ENCODE results near the gene GNPTG. TPM values are rescaled to one million over a fixed set of nuclear protein-coding genes. Genes with fewer than 3 reads are reported as not detected.

The GNPTG gene
- total and polyA plus RNA-seq, 2 donors (not counting 3 experiments of a cell fraction or from before 2014, with no cell fraction given): 51.6 to 109 TPM

GRCh38 chr16:1393613-1394176, 42.0 kb downstream of the GNPTG start:
- Histone ChIP-seq H3K4me1 (ENCODE audit: control insufficient read depth, extremely low read depth, insufficient read depth, low read length) (no peaks in the 10 kb centered on the region), H3K79me2 (ENCODE audit: control insufficient read depth, insufficient read depth, low read length) (no peaks in the 10 kb centered on the region), H3K9me3 (replicated peaks; ENCODE audit: control insufficient read depth, insufficient read depth, low read length) (no peaks in the 10 kb centered on the region), H3K27me3 (ENCODE audit: control insufficient read depth in 2 of 2, insufficient read depth in 2 of 2, low read length in 2 of 2) (no peaks in the 10 kb centered on the region), H3K27ac (ENCODE audit: insufficient read depth, low read depth, low read length) (no peak overlapping the region), H3K4me3 (replicated peaks in 1 of 3; ENCODE audit: insufficient read depth in 1 of 3, low read depth in 1 of 3, low read length in 3 of 3) (no peak overlapping the region), H2AFZ (ENCODE audit: low read depth, low read length) (no peak overlapping the region), H3K9me1 (replicated peaks; ENCODE audit: control insufficient read depth, extremely low read depth, insufficient read depth, low read length) (no peaks in the 10 kb centered on the region), H3K36me3 (ENCODE audit: control insufficient read depth in 2 of 2, extremely low read depth in 1 of 2, insufficient read depth in 2 of 2, low read length in 2 of 2) (peaks cover 0 to 25% of the 10 kb centered on the region in 2 experiments), H4K20me1 (replicated peaks; ENCODE audit: control insufficient read depth, extremely low read depth, insufficient read depth, low read length) (no peaks in the 10 kb centered on the region), H3K4me2 (ENCODE audit: insufficient read depth, low read length) (no peak overlapping the region), H3K9ac (replicated peaks; ENCODE audit: extremely low read depth, insufficient read depth, low read length) (no peak overlapping the region)
- POLR2A ChIA-PET: no interaction called here
- CTCF ChIA-PET: interaction anchor here (1.3 kb wide), 1 partner anchor 30 kb away, joined by 4 read pairs; no protein-coding TSS in a partner anchor
- no TSS peak for BruUV-seq (replicated peaks)
- FAIRE-seq (no peak), DNase-seq (ENCODE audit: low read depth, low spot score) (no peak)
- dilution Hi-C loops (cut with MboI; ENCODE audit: extremely low pct_ligation_motif_present, low sequenced_read_pairs): no loop called here
- TF ChIP-seq JUN (IDR thresholded peaks at IDR 0.05; ENCODE audit: borderline replicate concordance, insufficient read depth, insufficient read length, low read depth): no peak
- no peak for TF ChIP-seq EZH2 (IDR thresholded peaks at IDR 0.05; ENCODE audit: borderline replicate concordance, low read depth, low read length, severe bottlenecking)
- TF ChIP-seq POLR2A (IDR thresholded peaks at IDR 0.05; ENCODE audit: low read depth, low read length): no peak
- TF ChIP-seq CTCF (IDR thresholded peaks at IDR 0.05; ENCODE audit: extremely low read depth in 1 of 2, insufficient read depth in 1 of 2, low read depth in 1 of 2, low read length in 2 of 2): no peak
- TF ChIP-seq, protein P1, sequence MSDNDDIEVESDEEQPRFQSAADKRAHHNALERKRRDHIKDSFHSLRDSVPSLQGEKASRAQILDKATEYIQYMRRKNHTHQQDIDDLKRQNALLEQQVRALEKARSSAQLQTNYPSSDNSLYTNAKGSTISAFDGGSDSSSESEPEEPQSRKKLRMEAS (IDR thresholded peaks at IDR 0.05; ENCODE audit: insufficient read depth, insufficient read length): no peak
- TF ChIP-seq POLR2AphosphoS5 (IDR thresholded peaks at IDR 0.05; ENCODE audit: insufficient read depth, low read depth, low read length): no peak
- TF ChIP-seq MYC (IDR thresholded peaks at IDR 0.05; ENCODE audit: low read depth, low read length): no peak
- no peak for TF ChIP-seq FOS (IDR thresholded peaks at IDR 0.05; ENCODE audit: borderline replicate concordance, insufficient read depth, low read length)
- TF ChIP-seq GATA2 (IDR thresholded peaks at IDR 0.05; ENCODE audit: insufficient read depth, insufficient read length, low read depth, low read length): no peak
- intact Hi-C loops (cut with micrococcal nuclease): no loop called here
